HG03439 (cell line): Measurements from ENCODE around the gene RBMY1J.
"Not testable (repeated sequence)": the region's sequence is repeated elsewhere in the genome, so short reads cannot be mapped to it uniquely, and the experiment has no call there.

ENCODE experiments used
- ATAC-seq: cut with Tn5 transposase; IDR thresholded peaks from one replicate; pipeline ENCODE4 v1.9.1; 2021; ENCODE audit warnings: mild to moderate bottlenecking, moderate library complexity; ENCODE audit not compliant: unreplicated experiment

The RBMY1J gene

GRCh38 chrY:22403110-22403509 is at the start of gene RBMY1J:
RBMY1J (plus strand) TSS chrY:22403410; CDS start chrY:22405448, 2,038 bp downstream.
- ATAC-seq, result not testable (repeated sequence)

GRCh38 chrY:22367416-22367815 is 35.8 kb upstream of the RBMY1J start:
- no peak for ATAC-seq

GRCh38 chrY:22370623-22371022 is 32.6 kb upstream of the RBMY1J start:
- ATAC-seq, result no peak

- ATAC-seq, result no peak
Measured at GRCh38 chrY:22373494-22373893, 29.7 kb upstream of the RBMY1J start.

GRCh38 chrY:22444718-22445396 is 41.6 kb downstream of the RBMY1J start:
- ATAC-seq, result not testable (repeated sequence)

GRCh38 chrY:22455522-22455921 is 52.3 kb downstream of the RBMY1J start:
- not testable (repeated sequence) for ATAC-seq

- ATAC-seq, result not testable (repeated sequence)
Measured at GRCh38 chrY:22461962-22462361, 58.8 kb downstream of the RBMY1J start.
